Tongue (tissue), 2 donors: Measurements from ENCODE around the gene SRRM4. TPM values are rescaled to one million over a fixed set of nuclear protein-coding genes. Genes with fewer than 3 reads are reported as not detected.
"Not testable (repeated sequence)": the region's sequence is repeated elsewhere in the genome, so short reads cannot be mapped to it uniquely, and the experiment has no call there.

ENCODE experiments used
- DNase-seq: peaks from one replicate; pipeline ENCODE4 v3.0.0-alpha.2; 2015
- total RNA-seq: library from RNA; depleted of rRNA; stranded (reverse); fragments of >200 nt; gene quantifications from one replicate; pipeline ENCODE4 v1.2.3, GENCODE V29; 2014

Gene SRRM4
- total RNA-seq = 0.31 TPM

GRCh38 chr12:118981285-118982211 lies at the start of gene SRRM4:
SRRM4 (plus strand) TSS chr12:118981541; CDS start chr12:118981883, 342 bp downstream.
- peak; percentile 86 for DNase-seq

DNA sequence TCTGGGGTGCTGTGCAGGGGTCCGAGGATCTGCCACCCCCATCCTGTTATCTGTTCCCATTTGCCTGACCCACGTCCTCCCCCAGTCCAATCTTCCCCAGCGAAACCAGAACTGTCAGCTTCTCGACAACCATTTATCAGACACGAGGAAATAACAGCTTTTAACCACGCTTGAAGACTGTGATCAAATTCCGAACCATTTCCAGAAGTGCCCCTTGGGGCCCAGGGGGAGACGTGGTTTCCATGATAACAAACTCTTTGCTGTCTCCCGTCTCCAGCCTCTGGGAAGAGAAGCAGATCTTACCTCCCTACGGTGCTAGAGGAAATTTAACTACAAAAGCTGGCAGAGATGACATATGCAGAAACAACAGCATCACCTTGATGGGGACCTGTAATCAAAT lies 35.1 kb upstream of the SRRM4 start:
- DNase-seq = no peak

- no peak for DNase-seq
Observed at GRCh38 chr12:118958520-118958919, 22.8 kb upstream of the SRRM4 start.

- DNase-seq = no peak
Observed at GRCh38 chr12:118959348-118959747, 22.0 kb upstream of the SRRM4 start.

- no peak for DNase-seq
Observed at GRCh38 chr12:118959985-118960560, 21.3 kb upstream of the SRRM4 start.

- no peak for DNase-seq
Observed at GRCh38 chr12:118960865-118961264, 20.5 kb upstream of the SRRM4 start.

DNA sequence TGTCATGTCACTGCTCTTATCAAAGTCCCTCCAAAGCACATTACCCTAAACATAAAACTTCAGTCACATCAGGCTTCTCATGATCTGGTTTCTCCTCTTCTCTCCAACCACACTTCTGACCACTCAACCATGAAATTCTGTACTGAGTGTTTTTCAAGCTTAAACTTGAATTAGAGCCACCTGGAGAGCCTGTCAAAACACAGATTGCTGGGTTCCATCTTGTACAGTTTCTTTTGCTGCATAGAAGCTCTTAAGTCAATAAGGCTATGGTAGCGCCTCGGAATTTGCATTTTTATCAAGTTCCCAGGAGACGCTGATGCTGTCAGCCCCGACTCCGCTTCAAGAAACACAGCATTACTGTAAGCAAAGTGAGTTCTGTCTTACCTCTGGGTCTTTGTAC lies 16.4 kb upstream of the SRRM4 start:
- no peak for DNase-seq

- no peak for DNase-seq
Observed at GRCh38 chr12:118970856-118971255, 10.5 kb upstream of the SRRM4 start.

- no peak for DNase-seq
Observed at GRCh38 chr12:118972982-118973381, 8.4 kb upstream of the SRRM4 start.

- peak; percentile 83 for DNase-seq
Observed at GRCh38 chr12:118979763-118980406, 1.5 kb upstream of the SRRM4 start.

DNA sequence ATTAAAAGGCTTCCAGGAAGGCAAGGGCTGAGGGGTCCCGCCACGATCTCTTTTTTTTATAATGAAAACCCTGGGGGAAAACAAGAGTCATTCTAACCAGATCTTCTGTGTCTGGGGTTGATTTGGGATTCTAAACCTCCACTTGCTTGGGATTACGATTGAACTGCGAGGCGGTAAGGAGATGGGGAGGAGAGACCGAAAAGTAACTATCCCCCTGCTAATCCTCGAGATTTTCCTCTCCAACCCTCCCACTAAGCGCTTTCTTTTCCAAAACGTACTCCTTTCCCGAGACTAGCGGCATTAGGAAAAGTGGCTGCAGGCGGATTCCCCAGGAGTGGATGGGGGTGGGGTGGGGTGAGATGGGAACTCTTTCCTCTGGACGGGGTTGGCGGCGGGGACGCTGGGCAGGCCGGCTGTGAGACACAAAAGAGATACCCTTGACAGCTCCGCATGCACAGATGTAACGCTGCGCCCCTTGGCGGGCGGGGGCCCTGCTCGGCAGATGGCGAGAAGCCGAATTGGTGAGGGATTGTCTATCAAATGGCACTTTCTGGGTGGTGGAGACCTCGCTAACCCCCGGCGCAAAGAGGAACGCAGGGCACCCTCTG lies 830 bp upstream of the SRRM4 start:
- peak; percentile 14 for DNase-seq

DNA sequence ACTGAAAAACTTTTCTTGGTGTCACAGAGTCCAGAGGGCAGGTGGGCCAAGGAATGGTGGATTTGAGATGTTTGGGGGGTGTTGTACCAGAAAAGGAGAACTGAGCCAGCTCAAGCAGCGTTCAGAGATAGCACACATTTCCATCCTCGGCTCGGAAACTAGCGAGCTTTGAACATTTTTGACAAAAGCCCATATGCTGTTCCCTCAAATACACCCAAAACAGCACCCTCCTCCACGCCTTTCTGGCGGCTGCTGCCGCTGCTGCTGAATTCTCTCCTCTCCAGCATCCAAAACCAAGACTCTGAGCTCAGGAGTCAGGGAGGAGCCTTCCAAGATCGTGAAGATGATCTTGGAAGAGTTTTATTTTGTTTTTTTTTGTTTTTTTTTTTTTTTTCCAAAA lies 961 bp downstream of the SRRM4 start:
- DNase-seq = no peak

GRCh38 chr12:118982984-118983761 lies 1.8 kb downstream of the SRRM4 start:
- DNase-seq = no peak

DNA sequence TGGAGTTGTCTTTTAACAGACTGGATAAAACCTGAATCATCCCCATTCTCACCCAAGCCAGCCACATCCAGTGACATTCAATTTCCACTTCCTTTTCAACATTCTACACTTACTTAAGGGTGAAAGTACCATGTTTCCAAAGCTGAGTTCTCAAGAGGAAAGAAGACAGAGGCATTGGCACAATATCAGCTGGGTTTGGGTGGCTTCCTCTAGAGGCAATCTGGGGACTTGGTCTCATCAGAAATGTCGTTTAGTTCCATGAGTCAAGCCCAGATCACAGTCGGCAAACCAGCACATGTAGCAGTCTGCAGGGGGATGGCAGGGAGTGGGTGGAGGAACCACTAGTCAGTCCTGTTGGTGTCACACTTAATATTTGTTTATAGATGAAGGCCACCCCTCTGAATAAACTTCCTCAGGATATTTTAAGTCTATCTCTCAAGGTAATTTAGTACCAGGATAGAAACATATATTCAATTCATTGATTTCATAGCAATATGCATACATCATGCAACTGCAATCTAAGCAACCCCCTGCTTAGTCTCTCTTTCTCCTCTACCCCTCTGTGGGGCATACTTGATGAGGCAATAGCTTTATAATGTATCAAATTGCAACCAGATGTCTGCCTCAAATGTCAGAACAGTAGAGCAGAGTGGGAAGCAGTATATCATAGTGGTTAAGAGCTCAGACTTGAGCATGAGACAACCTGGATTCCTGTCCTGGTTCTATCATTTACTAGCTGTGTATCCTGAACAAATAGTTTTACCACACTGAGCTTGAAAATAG lies 3.0 kb downstream of the SRRM4 start:
- DNase-seq = no peak

- DNase-seq = no peak
Observed at GRCh38 chr12:118986050-118986449, 4.7 kb downstream of the SRRM4 start.

DNA sequence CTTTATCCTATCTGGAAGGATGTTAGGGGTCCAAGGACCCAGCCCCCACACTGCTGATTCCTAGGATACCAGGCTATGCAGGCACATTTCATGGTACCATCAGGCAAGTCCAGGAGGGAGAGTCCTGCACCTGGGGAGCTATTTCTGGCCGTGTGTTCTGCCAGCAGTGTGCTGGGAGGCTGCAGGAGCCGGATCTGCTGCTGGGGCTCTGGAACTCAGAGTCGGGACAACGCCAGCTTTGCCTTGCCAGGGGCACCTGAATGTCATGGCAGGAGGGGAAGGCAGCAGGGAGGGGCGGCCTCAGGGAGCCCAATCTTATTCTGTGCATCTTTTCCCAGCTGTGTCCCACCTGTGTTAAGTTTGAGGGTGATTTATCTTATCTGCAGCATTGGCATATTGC lies 17.8 kb downstream of the SRRM4 start:
- DNase-seq = no peak

DNA sequence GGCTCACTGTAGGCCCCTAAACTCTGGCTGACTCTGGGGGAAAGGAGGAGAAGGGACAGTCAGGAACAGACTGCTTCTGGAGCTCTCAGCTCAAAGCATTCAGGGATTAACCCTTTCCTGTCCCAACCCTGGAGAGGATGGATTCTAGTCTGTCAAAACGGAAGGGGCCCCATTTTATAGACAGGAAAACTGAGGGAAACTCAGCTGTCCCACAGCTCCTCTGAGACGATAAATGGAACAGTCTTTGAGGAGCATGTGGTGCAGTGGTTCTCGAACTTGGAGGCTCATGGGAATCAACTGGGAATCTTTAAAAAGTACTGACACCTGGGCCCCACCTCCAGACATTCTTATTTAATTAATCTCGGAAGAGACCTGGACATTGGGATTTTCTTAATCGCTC lies 23.7 kb downstream of the SRRM4 start:
- no peak for DNase-seq

GRCh38 chr12:119005913-119006312 lies 24.6 kb downstream of the SRRM4 start:
- peak; percentile 88 for DNase-seq

DNA sequence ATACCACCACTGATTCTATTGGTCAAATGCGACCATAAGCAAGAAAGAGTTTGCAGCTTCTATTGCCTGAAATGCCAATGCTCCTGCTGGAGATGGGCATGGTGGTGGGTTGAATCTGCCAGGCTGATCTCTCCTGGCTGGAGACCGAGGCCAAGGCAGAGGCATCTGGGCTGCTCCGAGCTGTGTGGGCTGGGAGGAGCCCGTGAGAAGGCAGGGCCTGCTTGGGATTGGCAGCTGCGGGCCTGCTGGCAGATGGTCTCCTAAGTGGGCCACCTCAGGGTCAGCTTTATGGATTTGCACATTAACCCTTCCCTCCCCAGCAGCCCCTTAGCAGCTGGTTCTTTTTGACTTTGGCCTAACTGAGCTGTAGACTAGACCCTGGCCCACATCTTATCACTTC lies 25.4 kb downstream of the SRRM4 start:
- peak; percentile 92 for DNase-seq

GRCh38 chr12:119008273-119008672 lies 26.9 kb downstream of the SRRM4 start:
- not testable (repeated sequence) for DNase-seq

GRCh38 chr12:119008691-119009221 lies 27.4 kb downstream of the SRRM4 start:
- peak; percentile 96 for DNase-seq
